Peyer's patch (tissue), 4 donors: ENCODE data around the gene CPB2.

Experiments used
- CTCF ChIP-seq, 6 experiments: fragments of 450-650 bp in 4 of 6; fragments of 200-600 bp in 2 of 6; sonication (generic) in 1 of 6; IDR thresholded peaks; one replicate each; pipeline ENCODE4 v1.5.1; 2017 to 2019; ENCODE audit warnings: antibody characterized with exemption in 6 of 6, mild to moderate bottlenecking in 3 of 6, moderate library complexity in 1 of 6
- POLR2A ChIP-seq, 2 donors: fragments of 450-650 bp; IDR thresholded peaks; one replicate each; pipeline ENCODE4 v1.5.1; 2017; ENCODE audit warnings: antibody characterized with exemption in 2 of 2, mild to moderate bottlenecking in 2 of 2, moderate library complexity in 2 of 2

GRCh38 chr13:46015366-46015765 lies 89.5 kb downstream of the CPB2 start:
- TF ChIP-seq POLR2A (IDR thresholded peaks at IDR 0.05) (no peak), CTCF (IDR thresholded peaks at IDR 0.05) (no peak)
